Kidney glomerular epithelial cell (primary cell): Measurements from ENCODE around the gene NRG4.
"Not testable (repeated sequence)": the region's sequence is repeated elsewhere in the genome, so short reads cannot be mapped to it uniquely, and the experiment has no call there.

Experiments used
- DNase-seq: peaks from one replicate; lab custom pipeline; 2025; lab: John Stamatoyannopoulos, UW

The NRG4 gene

DNA sequence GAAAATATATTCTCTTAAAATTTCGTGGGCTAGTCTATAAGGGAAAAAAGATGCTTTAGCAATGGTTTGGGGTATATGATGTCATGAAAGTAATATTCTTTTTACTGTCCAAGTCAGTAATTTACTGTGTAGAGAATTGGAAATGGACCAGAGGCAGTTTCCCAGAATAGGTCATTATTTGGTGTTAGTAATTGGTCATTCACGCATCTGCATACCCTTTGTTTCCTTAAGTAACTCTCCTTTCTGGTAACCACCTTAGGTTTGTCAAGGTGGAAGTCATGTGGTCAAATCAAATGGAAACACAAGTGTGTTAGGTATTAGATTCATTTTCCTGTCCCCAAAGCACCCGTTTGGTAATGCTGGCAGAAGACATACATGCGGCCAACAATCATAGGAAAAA lies 84.6 kb downstream of the NRG4 start:
- DNase-seq, result no peak

- no peak for DNase-seq
Measured at GRCh38 chr15:75926931-75927330, 85.3 kb downstream of the NRG4 start.

DNA sequence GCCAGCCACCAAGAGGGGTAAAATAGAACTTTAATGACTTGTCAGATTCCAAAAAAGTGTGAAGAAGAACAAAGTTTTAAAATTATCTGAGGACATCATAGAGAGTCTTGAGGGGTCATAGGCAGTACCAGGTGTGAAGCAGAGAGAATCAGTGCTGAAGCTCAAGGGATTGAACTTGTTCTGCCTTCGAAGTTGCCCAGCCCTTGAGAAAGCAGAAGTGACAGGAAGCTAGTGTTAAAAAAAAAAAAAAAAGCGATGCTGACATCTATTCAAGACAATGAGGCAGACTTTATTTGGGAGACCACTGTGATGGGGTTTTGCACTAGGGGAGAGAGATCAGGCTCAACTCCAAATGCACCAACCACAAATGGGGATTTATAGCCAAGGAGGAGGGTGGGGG lies 86.8 kb downstream of the NRG4 start:
- DNase-seq, result no peak

- DNase-seq, result no peak
Measured at GRCh38 chr15:75924576-75924975, 87.6 kb downstream of the NRG4 start.

DNA sequence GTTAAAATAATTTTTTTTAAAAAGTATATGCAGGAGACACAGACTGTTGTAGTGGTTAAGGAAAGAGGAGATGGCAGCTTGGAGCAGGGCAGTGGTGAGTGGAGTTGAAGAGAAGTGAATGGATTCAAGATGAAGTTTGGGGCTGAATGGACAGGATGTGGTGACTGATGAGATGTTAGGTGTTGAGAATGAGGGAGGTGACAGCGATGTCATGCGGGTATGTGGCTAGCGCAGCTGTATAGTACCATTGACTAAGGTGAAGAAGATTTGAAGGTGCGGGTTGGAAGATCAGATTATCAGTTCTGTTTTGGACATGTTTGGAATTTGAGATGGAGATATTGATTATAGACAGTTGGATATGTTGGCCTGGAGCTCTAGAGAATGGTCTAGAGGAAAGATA lies 88.5 kb downstream of the NRG4 start:
- DNase-seq, result no peak

- peak; percentile 44 for DNase-seq
Measured at GRCh38 chr15:75921732-75922703, 90.2 kb downstream of the NRG4 start.

- DNase-seq, result no peak
Measured at GRCh38 chr15:75920079-75920478, 92.1 kb downstream of the NRG4 start.

DNA sequence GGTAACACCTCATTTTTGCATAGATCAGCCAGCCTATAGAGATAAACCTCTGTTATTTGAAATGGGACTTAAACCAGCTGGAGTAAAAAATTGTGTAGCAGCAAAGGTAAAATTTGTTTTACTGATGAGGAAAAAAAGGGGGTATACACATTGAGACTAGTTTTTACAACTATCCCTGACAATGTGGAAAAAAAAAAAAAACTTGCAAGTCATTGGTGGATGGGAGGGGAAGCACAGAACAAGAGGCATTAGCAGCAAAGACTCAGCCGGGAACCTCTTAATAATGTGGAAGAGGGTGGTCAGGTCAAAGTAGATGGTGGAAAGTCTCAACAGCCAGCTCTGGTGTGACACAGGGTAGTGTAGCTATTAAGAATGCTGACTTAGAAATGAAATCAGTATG lies 94.1 kb downstream of the NRG4 start:
- DNase-seq, result no peak

GRCh38 chr15:75916978-75917377 lies 95.2 kb downstream of the NRG4 start:
- DNase-seq, result no peak

GRCh38 chr15:75910355-75910754 lies 101.9 kb downstream of the NRG4 start:
- not testable (repeated sequence) for DNase-seq

- no peak for DNase-seq
Measured at GRCh38 chr15:75905231-75905630, 107.0 kb downstream of the NRG4 start.

- DNase-seq, result peak; percentile 77
Measured at GRCh38 chr15:75903331-75904239, 108.6 kb downstream of the NRG4 start, which contains the start of gene FBXO22. Gene FBXO22, plus strand, starts transcription at chr15:75903878. Its CDS starts 86 bp downstream, at chr15:75903964.

DNA sequence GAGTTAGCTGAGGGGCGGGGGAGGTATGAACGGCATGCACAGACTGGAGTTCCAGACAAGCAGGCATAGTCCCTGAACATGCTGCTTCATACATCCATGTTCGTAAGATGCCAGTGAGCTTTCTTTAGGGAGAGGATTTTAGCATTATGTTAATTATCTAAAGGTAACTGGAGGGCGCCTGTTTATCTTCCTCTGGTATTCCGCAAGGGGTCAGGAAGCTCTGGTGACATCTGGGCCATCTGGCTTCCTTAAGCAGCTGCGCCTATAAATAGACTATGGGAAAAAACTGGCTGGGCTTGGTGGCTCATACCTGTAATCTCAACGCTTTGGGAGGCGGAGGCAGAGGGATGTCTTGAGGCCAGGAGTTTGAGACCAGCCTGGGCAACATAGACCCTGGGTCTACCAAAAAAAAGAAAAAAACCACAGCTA lies 110.1 kb downstream of the NRG4 start:
- DNase-seq, result no peak

GRCh38 chr15:75900577-75900976 lies 111.6 kb downstream of the NRG4 start:
- no peak for DNase-seq

DNA sequence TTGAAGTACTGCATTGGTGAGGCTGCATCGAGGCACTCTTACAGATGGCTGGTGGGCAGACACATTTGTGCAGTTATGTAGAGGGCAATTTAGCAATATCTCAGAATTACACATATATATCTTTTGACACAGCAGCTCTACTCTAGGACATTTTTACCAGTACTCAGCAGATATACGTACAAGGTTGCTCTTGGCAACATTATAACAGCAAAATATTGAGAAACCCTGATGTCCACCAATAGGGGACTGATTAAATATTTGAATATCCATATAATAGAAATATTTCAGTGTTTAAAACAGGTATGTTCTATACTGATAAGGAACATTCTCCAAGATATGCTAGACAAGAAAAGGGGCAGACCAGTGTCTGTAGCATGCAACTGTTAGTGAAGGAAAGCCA lies 116.5 kb downstream of the NRG4 start:
- DNase-seq, result no peak

DNA sequence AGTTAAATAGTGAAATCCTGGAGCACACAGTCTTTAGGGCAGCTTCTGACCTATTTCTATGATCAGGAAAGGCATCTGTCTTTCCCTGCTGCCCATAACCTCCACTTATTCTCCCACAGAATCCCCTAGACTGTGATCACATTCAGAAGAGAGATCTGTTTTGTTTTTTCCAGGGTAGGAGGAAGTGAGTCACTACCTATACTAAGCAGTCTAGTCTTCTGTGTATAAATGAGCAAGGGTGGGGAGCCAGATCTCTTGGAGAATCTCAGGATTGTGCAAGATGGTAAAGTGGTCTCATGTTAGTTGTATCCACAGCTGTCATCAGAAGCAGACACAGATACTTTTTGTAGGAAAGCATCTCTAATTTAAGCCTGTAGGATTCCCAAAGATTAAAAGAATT lies 120.3 kb downstream of the NRG4 start:
- peak; percentile 54 for DNase-seq
